GM15510 (cell line): Measurements from ENCODE around the gene PAXX.

Experiments used
- POLR2A ChIP-seq: IDR thresholded peaks from 3 replicates; pipeline ENCODE4 v1.6.1; 2011; ENCODE audit warnings: borderline replicate concordance; ENCODE audit not compliant: insufficient read length; ENCODE audit errors: extremely low read depth

PAXX gene, protein sequence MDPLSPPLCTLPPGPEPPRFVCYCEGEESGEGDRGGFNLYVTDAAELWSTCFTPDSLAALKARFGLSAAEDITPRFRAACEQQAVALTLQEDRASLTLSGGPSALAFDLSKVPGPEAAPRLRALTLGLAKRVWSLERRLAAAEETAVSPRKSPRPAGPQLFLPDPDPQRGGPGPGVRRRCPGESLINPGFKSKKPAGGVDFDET

DNA sequence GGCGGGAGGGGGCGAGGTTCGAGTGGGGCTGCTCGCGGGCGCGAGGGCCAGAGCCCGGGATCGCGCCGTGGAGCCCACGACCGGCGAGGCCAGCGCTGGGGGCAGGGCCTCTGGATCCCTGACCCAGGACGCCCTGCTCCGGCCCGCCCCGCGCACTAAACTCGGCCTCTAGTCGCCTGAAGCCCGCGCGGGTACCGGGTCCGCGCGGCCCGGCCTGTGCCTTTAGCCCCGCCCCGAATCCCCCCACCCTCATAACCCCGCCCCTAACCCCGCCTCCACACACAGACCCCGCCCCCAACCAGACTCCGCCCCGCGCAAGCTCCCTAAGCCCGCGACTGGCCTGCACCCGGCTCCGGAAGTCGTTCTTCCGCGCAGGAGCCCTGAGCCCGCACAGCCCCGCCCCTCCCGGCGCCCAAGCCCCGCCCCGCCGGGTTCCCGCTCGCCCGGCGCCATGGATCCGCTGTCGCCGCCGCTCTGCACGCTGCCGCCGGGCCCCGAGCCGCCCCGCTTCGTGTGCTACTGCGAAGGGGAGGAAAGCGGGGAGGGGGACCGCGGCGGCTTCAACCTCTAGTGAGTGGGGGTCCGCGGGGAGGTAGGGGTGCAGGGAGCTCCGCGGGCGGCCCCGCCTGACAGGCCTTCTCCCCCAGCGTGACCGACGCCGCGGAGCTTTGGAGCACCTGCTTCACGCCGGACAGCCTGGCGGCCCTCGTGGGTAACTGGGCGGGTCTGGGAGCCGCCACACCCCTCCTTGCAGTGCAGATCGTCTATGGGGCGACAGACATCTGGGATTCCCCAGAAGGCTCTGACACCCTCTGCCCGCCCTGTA lies at the start of gene PAXX:
TSS of gene PAXX (plus strand) at position 430 of the 826 bp plus-strand sequence. CDS start at position 452, 22 bp downstream.
- TF ChIP-seq POLR2A = peak; percentile 68

DNA sequence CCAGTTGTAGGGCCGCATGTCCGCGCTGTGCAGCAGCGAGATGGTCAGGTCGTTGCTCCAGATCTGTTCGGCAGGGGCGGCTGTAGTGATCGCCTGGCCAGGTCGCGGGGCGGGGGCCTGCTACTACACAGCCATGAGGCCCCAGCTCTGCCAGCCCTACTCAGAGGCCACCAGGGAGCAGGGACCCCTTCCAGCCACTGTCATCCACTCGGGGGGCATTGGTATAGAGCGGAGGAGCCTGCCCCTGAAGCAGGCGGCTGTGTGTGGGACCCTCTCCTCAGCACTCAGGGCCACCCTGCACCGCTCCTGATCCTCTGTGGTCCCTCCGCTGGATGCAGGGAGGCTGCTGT lies 49.4 kb upstream of the PAXX start:
- no peak for TF ChIP-seq POLR2A

DNA sequence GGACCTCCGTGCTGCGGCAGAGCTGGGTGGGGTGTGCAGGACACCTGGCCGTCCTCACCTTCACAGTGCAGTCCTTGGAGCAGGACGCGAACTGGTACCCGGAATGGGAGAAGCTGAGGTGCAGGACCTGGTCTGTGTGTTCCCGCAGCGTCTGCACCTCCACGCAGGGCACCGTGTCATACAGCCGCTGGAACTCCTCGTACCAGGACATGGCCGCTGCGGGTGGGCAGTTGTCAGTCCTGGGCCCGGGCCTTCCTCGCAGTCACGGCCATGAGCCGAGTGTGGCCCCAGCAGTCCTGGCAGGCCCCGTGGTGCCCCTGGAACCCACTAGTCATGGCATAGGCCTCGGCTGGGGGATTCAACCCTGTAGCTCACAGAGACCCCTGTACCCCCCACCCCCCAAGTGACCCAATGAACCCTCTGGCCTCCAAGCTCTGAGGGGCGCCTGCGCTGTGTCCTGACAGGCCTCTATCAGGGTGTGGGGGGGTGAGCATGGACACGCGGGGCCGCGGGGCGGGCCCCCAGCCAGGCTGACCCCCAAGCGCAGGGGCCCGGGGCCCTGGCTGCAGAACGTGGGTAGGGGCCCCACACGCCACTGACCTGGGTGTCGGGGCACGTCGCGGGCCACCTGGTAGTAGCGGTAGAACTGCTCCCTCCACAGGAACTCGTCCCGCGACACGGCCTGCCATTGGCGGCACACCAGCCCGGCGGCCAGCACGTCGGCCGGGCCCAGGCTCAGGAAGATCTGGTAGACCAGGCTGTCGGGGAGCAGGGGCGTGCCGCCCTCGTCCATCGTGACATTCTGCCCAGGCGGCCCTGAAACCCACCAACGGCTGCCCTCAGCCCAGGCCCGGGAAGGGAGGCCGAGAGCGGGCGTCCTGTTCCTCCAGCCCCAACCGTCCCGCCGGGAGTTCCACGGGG lies 48.7 kb upstream of the PAXX start:
- TF ChIP-seq POLR2A = no peak

DNA sequence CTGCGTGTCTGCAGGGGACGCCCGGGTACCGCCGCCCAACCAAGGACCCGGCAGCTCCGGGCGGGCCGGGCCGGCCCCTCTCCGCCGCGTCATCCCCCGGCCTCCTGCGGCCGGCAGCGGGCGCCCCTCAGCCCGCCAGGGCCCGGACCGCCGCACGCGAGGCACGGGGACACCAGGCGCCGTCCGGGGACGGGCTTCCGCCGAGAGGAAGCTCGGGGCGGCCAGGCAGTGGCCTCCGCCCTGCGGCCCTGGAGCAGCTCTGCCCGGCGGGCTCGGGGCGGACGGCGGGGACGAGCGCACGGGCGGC lies 48.1 kb upstream of the PAXX start:
- TF ChIP-seq POLR2A = no peak

DNA sequence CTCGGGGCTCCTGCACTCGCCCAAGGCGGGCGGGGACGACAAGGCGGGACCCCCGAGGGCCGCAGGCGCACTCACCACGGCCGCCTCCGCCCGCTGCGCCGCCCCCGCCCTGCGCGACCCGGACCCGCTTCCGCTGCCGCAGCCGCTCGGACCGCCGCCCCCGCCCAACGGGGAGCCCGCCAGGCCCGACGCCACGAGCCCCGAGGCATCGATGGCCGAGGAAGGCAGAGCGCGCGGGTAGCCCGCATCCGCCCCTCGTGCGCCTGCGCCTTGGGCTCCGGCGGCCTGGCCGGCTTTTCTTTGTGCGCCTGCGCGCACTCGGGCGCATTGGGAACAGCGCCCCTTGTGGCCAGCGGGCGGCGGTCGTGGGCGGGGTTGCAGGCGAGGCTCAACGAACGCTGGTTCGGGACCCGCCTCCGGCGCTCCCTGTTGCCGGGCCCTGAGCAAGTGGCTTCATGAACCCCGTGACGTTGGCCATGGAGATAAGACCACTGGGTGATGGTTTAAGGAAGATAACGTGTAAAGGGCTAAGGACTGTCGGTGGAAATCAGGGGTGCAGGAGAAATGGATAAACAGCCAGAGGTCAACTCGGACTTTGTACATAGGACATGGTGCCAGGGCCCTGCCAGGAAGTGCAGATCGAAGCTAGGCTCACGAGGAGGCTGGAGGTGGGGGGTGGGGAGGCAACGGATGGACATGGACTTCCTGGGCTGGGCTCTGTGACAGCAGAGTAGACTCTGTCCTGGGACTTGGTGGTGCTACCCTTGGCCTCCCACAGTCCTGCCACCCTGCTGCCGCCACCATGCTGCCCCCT lies 47.5 kb upstream of the PAXX start, which contains the start of the genes C8G and FBXW5:
TSS of gene C8G (plus strand) at position 725 of the 814 bp plus-strand sequence. CDS start at position 803, 78 bp downstream.
TSS of gene FBXW5 (minus strand) at position 220 of the 814 bp plus-strand sequence. CDS start 655 bp downstream, outside the sequence.
- TF ChIP-seq POLR2A = peak; percentile 80

DNA sequence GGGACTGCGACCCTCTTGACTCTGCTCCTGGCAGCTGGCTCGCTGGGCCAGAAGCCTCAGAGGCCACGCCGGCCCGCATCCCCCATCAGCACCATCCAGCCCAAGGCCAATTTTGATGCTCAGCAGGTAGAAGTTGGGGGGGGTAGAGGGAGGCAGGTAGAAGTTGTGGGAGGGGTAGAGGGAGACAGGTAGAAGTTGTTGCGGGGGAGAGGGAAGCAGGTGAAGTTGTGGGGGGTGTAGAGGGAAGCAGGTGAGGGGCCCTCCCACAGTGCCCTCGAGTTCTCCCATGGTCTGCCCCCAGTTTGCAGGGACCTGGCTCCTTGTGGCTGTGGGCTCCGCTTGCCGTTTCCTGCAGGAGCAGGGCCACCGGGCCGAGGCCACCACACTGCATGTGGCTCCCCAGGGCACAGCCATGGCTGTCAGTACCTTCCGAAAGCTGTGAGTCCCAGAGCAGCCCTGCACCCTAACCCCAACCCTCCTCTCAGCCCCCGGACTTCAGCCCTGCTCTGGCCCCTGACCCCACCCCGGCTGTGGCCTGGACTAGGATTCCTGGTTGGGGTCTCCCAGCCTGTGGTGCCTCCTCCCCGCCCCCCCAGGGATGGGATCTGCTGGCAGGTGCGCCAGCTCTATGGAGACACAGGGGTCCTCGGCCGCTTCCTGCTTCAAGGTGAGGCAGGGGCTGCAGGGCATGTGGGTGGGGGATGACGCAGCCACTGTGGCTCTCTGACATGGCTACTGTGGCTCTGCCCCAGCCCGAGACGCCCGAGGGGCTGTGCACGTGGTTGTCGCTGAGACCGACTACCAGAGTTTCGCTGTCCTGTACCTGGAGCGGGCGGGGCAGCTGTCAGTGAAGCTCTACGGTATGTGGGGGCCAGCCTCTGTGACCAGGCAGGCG lies 46.6 kb upstream of the PAXX start:
- TF ChIP-seq POLR2A = no peak

DNA sequence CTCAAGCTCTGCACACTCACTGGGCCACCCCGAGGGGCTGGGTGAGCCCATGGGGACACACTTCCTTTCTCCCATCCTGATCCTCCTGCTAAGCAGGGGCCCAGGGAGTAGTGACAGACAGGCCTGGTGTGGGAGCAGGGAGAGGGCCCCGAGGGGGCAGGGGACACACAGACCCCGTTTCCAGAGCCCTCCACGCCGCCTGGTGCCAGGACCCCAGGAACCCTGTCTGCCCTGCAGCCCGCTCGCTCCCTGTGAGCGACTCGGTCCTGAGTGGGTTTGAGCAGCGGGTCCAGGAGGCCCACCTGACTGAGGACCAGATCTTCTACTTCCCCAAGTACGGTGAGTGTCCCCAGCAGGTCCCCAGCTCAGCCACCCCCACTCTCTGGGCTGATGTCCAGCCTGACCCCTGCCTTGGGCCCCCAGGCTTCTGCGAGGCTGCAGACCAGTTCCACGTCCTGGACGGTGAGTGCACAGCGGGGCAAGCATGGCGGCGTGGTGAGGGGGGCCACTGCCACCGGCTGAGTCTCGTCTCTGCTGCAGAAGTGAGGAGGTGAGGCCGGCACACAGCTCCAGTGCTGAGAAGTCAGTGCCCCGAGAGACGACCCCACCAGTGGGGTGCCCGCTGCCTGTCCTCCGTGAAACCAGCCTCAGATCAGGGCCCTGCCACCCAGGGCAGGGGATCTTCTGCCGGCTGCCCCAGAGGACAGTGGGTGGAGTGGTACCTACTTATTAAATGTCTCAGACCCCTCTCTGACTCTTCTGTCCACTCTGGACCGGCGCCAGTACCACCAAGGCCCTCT lies 45.8 kb upstream of the PAXX start:
- TF ChIP-seq POLR2A = no peak

DNA sequence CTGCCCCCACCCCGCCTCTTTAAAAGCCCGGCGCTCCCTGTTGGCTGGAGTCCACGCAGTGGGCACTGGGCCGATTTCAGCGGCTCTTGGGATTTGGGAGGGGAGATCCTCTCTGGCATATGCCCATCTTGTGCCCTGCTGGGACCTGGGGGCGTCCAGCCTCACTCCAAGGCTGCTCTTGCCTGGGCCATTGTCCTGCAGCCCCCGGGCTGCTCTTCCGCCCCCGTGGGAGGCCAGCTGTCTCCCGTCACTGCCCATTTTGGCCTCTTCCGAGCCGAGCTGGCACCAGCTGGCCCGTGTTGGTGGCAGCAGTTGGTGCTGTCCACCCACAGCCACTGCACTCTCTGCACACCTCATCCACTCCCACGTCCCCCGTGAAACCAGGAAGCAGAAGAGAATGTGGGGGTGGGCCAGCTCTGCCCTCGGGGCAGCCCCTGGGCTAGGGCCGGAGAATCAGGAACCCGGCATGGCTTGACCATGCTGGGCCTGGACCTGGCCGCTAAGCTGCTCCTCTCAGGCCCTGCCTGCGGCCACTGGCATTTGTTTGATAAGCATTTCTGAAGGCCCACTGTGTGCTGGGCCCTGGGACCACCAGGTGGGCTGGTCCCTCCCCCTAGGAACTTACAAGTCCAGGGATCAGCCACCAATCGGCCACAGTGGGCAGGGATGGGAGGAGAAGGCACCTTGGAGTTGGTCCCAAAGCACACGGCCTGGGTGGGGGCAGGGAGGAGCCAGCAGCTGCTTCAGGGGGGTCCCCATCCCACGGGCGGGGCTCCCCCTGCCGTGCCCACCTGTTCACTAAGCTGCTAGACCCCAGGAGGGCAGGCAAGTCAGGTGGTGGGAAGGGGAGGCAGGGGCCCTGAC lies 45.0 kb upstream of the PAXX start:
- no peak for TF ChIP-seq POLR2A

DNA sequence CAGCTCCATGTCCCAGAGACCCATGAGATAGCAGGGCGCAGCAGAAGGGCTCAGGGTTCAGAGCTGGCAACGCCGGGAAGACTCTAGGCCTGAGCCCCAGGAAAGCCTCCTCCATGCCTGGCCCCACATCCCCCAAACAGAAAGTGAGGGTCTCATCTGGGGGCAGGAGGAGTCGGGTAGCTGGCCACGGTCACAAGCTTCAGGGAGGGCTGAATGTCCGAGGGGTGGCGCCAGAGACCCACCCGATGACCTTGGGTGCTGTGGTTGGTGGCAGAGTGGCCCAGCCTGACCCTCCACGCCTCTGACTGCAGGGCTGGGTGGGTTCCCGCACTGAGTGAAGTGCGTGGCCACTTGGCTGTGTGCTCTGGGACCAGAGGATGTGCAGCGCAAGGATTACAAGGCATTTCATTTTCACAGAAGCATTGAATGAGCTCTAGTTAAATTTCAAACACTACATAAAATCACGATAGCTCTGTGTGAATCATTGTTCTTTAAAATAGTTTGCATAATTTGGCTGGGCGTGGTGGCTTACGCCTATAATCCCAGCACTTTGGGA lies 44.2 kb upstream of the PAXX start:
- TF ChIP-seq POLR2A = no peak

DNA sequence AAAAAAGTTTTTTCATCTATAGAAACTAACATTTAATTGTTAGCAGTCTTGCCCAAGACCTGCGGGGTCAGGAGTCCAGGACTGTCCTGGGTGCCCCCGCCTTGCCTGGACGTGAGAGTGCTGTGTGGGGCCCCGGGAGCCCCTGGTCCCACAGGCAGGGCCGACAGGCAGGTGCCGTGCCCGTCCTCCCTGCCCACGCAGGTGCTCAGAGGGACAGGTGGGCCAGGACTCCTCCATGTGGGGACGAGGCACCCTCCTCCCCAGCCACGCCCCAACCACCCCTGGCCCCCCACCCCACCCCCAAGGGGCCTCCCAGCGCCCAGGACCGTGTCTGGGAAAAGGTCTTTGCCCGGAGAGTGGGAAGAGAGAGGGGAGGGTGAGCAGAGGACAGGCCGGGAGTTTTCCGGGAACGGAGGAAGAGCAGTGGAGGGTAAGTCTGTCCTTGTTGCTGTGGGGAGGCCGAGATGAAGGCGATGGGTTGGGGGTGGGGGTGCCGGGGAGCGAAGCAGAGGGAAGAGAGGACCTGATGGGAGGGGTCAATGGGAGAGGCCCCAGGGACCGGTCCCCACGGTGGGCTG lies 42.9 kb upstream of the PAXX start:
- no peak for TF ChIP-seq POLR2A

DNA sequence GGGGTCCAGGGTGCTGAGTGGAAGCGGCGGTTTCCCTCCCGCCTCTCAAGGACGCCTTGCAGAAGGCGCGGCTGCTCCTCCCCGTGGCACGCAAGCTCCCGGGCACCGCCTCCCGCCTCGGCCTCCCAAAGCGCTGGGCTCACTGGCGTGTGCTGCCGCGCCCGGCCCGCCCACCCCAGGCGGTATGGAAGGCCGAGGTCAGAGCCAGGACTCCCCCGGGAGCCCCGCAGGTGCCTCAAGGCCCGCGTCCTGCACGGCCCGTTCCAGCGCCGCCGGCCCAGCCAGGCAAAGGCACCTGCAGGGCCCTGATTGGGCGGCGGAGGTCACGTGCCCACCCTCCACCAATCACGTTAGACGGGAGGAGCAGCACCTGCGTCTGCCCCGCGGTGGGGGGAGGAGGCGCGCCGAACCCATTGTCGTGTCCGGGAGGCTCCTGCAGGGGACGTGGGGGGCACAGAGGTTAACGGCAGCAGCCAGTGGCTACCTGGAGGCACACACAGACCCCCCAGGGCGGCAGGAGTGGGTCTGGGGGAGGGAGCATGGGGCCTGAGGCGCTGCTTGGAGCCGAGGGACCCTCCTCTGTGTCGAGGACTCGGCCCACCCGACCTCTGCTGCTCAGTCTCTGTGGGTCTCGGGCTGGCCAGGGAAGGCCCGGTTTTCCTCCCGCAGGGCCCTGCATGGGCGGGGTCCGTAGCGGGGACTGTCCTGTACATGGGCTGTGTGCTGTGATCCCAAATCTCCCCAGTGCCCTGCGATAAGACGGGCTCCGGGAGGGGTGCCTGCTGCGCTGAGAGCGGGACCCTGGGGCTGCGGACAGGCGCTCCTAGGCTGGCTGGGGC lies 42.2 kb upstream of the PAXX start:
- peak; percentile 85 for TF ChIP-seq POLR2A
